Activated T-helper 9 cell treated with anti-CD3 and anti-CD28 coated beads, Interleukin-2, amount 50 U/mL, for 16 hours (primary cell): ENCODE results near the gene MAP7D1.
"Not testable (repeated sequence)": the region's sequence is repeated elsewhere in the genome, so short reads cannot be mapped to it uniquely, and the experiment has no call there.

Experiments used
- DNase-seq: peaks from one replicate; pipeline ENCODE4 v3.0.0-alpha.2; 2020; ENCODE audit warnings: low read depth

MAP7D1 gene

GRCh38 chr1:36168514-36168913, 12.6 kb downstream of the MAP7D1 start:
- DNase-seq: no peak

GRCh38 chr1:36170643-36171412, 14.9 kb downstream of the MAP7D1 start:
- DNase-seq: no peak

GRCh38 chr1:36172017-36172747, 16.2 kb downstream of the MAP7D1 start:
- DNase-seq: no peak

GRCh38 chr1:36172983-36173382, 17.0 kb downstream of the MAP7D1 start:
- DNase-seq: no peak

GRCh38 chr1:36174713-36175112, 18.8 kb downstream of the MAP7D1 start:
- DNase-seq: no peak

GRCh38 chr1:36175137-36176095, 19.5 kb downstream of the MAP7D1 start:
- no peak for DNase-seq

GRCh38 chr1:36176106-36176949, 20.4 kb downstream of the MAP7D1 start:
- no peak for DNase-seq

- DNase-seq: no peak
Measured at GRCh38 chr1:36177589-36178431, 21.9 kb downstream of the MAP7D1 start.

GRCh38 chr1:36178471-36179219, 22.7 kb downstream of the MAP7D1 start:
- DNase-seq: no peak

- DNase-seq: no peak
Measured at GRCh38 chr1:36179220-36179600, 23.2 kb downstream of the MAP7D1 start.

- no peak for DNase-seq
Measured at GRCh38 chr1:36182734-36183133, 26.8 kb downstream of the MAP7D1 start.

GRCh38 chr1:36183309-36183856, 27.4 kb downstream of the MAP7D1 start:
- DNase-seq: no peak

- peak; percentile 64 for DNase-seq
Measured at GRCh38 chr1:36187800-36188593, 32.0 kb downstream of the MAP7D1 start.

- DNase-seq: not testable (repeated sequence)
Measured at GRCh38 chr1:36196805-36197204, 40.8 kb downstream of the MAP7D1 start.

- no peak for DNase-seq
Measured at GRCh38 chr1:36198641-36199040, 42.7 kb downstream of the MAP7D1 start.

- DNase-seq: no peak
Measured at GRCh38 chr1:36199934-36200741, 44.2 kb downstream of the MAP7D1 start.

GRCh38 chr1:36203027-36203553, 47.1 kb downstream of the MAP7D1 start:
- DNase-seq: no peak
